NT2/D1 (cell line): ENCODE measurements around the gene DDX17.

ENCODE experiments used
- DNase-seq: peaks from one replicate; pipeline ENCODE4 v3.0.0-alpha.2; 2011; ENCODE audit warnings: low read depth, low spot score
- H3K27me3 ChIP-seq: 2 replicates; pipeline ENCODE4 v1.6.0; 2011; ENCODE audit warnings: mild to moderate bottlenecking; ENCODE audit not compliant: insufficient read length, insufficient read depth
- H3K36me3 ChIP-seq: 2 replicates; pipeline ENCODE4 v1.6.1; 2011; ENCODE audit warnings: mild to moderate bottlenecking, low read length, mixed read lengths; ENCODE audit not compliant: insufficient read depth, insufficient read length
- H3K4me1 ChIP-seq: 2 replicates; pipeline ENCODE4 v1.5.1; 2011; ENCODE audit not compliant: insufficient read depth, insufficient read length
- H3K4me3 ChIP-seq: 2 replicates; pipeline ENCODE4 v1.5.1; 2011; ENCODE audit warnings: low read depth; ENCODE audit not compliant: insufficient read length
- H3K9ac ChIP-seq: 2 replicates; pipeline ENCODE4 v1.6.0; 2011; ENCODE audit warnings: low read depth; ENCODE audit not compliant: insufficient read length
- H3K9me3 ChIP-seq: 2 replicates; pipeline ENCODE4 v1.5.1; 2011; ENCODE audit warnings: mild to moderate bottlenecking, low read length; ENCODE audit not compliant: insufficient read depth
- SUZ12 ChIP-seq: IDR thresholded peaks from 2 replicates; pipeline ENCODE4 v1.6.1; 2011; ENCODE audit not compliant: insufficient read length, insufficient read depth; ENCODE audit errors: extremely low read depth
- YY1 ChIP-seq: IDR thresholded peaks from 2 replicates; pipeline ENCODE4 v1.6.1; 2011; ENCODE audit not compliant: insufficient read length, insufficient read depth
- ZNF274 ChIP-seq: IDR thresholded peaks from 2 replicates; pipeline ENCODE4 v1.6.1; 2011; ENCODE audit warnings: mild to moderate bottlenecking, low read depth, low read length

DDX17 gene

GRCh38 chr22:38490915-38491314 lies 15.2 kb downstream of the DDX17 start:
- Histone ChIP-seq H3K36me3 (peaks cover 95% of the 10 kb centered on the region), H3K9ac (no peak overlapping the region), H3K4me1 (peaks cover 5% of the 10 kb centered on the region), H3K4me3 (no peak overlapping the region), H3K9me3 (no peaks in the 10 kb centered on the region), H3K27me3 (no peaks in the 10 kb centered on the region)
- no peak for TF ChIP-seq ZNF274
- no peak for TF ChIP-seq YY1
- no peak for TF ChIP-seq SUZ12
- DNase-seq: no peak

- Histone ChIP-seq H3K4me1 (peaks cover 7% of the 10 kb centered on the region), H3K36me3 (peaks cover 93% of the 10 kb centered on the region)
- no peak for TF ChIP-seq SUZ12
- no peak for TF ChIP-seq ZNF274
Measured at GRCh38 chr22:38490475-38490874, 15.6 kb downstream of the DDX17 start.

GRCh38 chr22:38489561-38490145 lies 16.5 kb downstream of the DDX17 start:
- Histone ChIP-seq H3K9ac (no peak overlapping the region), H3K4me3 (no peak overlapping the region), H3K36me3 (peaks cover 93% of the 10 kb centered on the region), H3K4me1 (peaks cover 7% of the 10 kb centered on the region), H3K9me3 (no peaks in the 10 kb centered on the region), H3K27me3 (no peaks in the 10 kb centered on the region)
- no peak for TF ChIP-seq SUZ12
- no peak for TF ChIP-seq YY1
- no peak for TF ChIP-seq ZNF274
- DNase-seq: no peak

More at GRCh38 chr22:38490475-38490874, 15.6 kb downstream of the DDX17 start:
- Histone ChIP-seq H3K27me3 (no peaks in the 10 kb centered on the region), H3K9me3 (no peaks in the 10 kb centered on the region), H3K4me3 (no peak overlapping the region), H3K9ac (no peak overlapping the region)
- DNase-seq: no peak

- Histone ChIP-seq H3K4me1 (peaks cover 7% of the 10 kb centered on the region), H3K9ac (no peak overlapping the region), H3K4me3 (no peak overlapping the region), H3K36me3 (peaks cover 93% of the 10 kb centered on the region), H3K27me3 (no peaks in the 10 kb centered on the region), H3K9me3 (no peaks in the 10 kb centered on the region)
- no peak for DNase-seq
- TF ChIP-seq SUZ12: no peak
- no peak for TF ChIP-seq ZNF274
- no peak for TF ChIP-seq YY1
Measured at GRCh38 chr22:38489142-38489541, 17.0 kb downstream of the DDX17 start.

DNA sequence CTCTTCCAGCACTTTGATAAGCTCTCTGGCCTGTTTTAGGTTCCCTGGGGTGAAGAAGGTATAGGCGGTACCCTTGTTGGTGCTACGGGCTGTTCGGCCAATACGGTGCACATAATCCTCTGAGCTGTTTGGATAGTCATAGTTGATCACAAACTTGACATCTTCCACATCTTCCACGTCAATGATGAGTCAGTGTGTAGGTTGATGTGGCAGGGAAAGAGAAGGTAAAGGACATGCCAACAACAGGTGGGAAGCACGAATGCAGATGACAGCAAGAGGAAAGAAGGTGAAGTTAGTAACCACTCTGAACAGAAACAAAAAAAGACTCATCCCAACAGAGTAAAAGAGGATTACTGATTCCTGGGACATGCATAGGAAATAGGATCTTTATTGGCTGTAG lies 18.2 kb downstream of the DDX17 start:
- Histone ChIP-seq H3K27me3 (no peaks in the 10 kb centered on the region), H3K4me3 (no peak overlapping the region), H3K9me3 (no peaks in the 10 kb centered on the region), H3K9ac (no peak overlapping the region), H3K36me3 (peaks cover 93% of the 10 kb centered on the region), H3K4me1 (peaks cover 7% of the 10 kb centered on the region)
- DNase-seq: no peak
- no peak for TF ChIP-seq YY1
- TF ChIP-seq SUZ12: no peak
- TF ChIP-seq ZNF274: no peak

DNA sequence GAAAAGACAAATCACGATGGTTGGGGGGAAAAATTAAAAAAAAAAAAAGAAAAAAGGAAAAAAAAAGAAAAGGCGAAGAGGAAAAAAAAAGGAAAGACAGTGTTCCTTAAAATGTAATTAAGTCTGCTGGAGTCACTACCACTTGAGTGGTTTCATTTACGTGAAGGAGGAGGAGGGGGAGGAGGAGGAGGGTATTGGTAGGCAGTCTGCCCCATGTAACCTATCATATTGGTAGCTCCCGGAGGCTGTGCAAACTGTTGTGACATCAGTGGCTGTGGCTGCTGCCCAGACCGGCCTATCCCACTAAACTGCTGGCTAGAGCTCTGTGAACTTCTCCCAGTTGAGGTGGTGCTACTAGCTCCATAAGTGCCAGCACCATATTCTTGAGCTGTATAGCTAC lies 20.3 kb downstream of the DDX17 start:
- peaks cover 94% of the 10 kb centered on the region for H3K36me3 ChIP-seq
- H3K4me3 ChIP-seq: no peak overlapping the region
- H3K9ac ChIP-seq: no peak overlapping the region
- peaks cover 7% of the 10 kb centered on the region for H3K4me1 ChIP-seq
- no peak for TF ChIP-seq SUZ12
- TF ChIP-seq ZNF274: no peak
- TF ChIP-seq YY1: no peak
- no peaks in the 10 kb centered on the region for H3K9me3 ChIP-seq
- H3K27me3 ChIP-seq: no peaks in the 10 kb centered on the region
- no peak for DNase-seq

- H3K36me3 ChIP-seq: peaks cover 88% of the 10 kb centered on the region
- TF ChIP-seq SUZ12: no peak
- TF ChIP-seq YY1: no peak
- TF ChIP-seq ZNF274: no peak
- no peak overlapping the region for H3K4me3 ChIP-seq
- peaks cover 4% of the 10 kb centered on the region for H3K4me1 ChIP-seq
- no peak for DNase-seq
- no peaks in the 10 kb centered on the region for H3K9me3 ChIP-seq
- no peaks in the 10 kb centered on the region for H3K27me3 ChIP-seq
- no peak overlapping the region for H3K9ac ChIP-seq
Measured at GRCh38 chr22:38484244-38484643, 21.9 kb downstream of the DDX17 start.

DNA sequence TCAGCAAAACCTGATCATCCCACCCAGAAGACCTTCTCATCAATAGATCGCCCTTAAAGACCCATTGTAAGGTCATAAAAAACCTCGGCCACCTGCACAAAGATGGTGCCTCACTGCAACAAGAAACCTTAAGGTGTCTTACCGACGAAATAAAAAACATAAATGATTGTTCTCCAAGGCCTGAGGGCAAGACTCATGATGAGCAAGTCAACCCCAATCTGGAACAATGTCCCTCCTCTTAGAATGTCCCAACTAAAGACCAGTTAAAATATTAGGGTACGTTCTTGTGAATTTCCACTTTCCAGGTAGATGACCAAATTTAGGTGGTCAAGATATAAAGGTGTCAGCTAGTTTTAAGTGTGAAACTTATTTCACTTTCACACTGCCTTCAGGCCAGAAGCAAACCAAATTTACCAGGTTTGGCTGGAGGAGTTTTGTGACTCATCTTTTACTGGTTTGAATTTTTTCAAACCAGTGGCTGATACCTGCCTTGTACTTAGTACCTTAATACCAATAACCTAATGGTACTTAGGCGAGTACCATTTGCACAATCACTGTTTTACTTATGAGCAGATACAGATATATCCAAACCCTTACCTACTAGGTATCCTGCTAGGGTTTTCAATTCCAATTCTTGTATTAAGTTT lies 23.3 kb downstream of the DDX17 start:
- H3K36me3 ChIP-seq: peaks cover 81% of the 10 kb centered on the region

More for the DNA sequence above, 23.3 kb downstream of the DDX17 start:
- Histone ChIP-seq H3K4me3 (no peak overlapping the region), H3K27me3 (no peaks in the 10 kb centered on the region), H3K4me1 (peaks cover 4% of the 10 kb centered on the region), H3K9me3 (no peaks in the 10 kb centered on the region), H3K9ac (no peak overlapping the region)
- TF ChIP-seq SUZ12 (no peak), ZNF274 (no peak), YY1 (no peak)
- no peak for DNase-seq
